PFSK-1 (cell line): ENCODE data around the gene EPN3.

ENCODE experiments used
- FOXP2 ChIP-seq: optimal IDR thresholded peaks from 2 replicates; pipeline ENCODE3; 2011; ENCODE audit warnings: borderline replicate concordance, control low read depth, inconsistent platforms; ENCODE audit not compliant: insufficient read depth; ENCODE audit errors: extremely low read length, extremely low read depth
- POLR2AphosphoS5 ChIP-seq: IDR thresholded peaks from 2 replicates; pipeline ENCODE4 v1.6.1; 2012; ENCODE audit warnings: low read depth, mild to moderate bottlenecking, control low read depth, low read length, moderate library complexity
- SIN3A ChIP-seq: IDR thresholded peaks from 2 replicates; pipeline ENCODE4 v1.6.1; 2012; ENCODE audit warnings: mild to moderate bottlenecking, low read length, moderate library complexity, borderline replicate concordance; ENCODE audit not compliant: insufficient read depth
- TAF1 ChIP-seq: IDR thresholded peaks from 2 replicates; pipeline ENCODE4 v1.6.1; 2012; ENCODE audit warnings: low read length, control low read depth, borderline replicate concordance; ENCODE audit not compliant: insufficient read depth
- TF ChIP-seq, protein P1 (sequence below), 2 experiments: IDR thresholded peaks; 2 replicates each; pipeline versions ENCODE4 v1.6.1 to v1.8.0; 2011 to 2012; ENCODE audit warnings: low read depth in 2 of 2, low read length in 2 of 2, control low read depth in 1 of 2, inconsistent platforms in 1 of 2, mild to moderate bottlenecking in 1 of 2, moderate library complexity in 1 of 2; ENCODE audit not compliant: insufficient read depth in 1 of 2

The EPN3 gene

DNA sequence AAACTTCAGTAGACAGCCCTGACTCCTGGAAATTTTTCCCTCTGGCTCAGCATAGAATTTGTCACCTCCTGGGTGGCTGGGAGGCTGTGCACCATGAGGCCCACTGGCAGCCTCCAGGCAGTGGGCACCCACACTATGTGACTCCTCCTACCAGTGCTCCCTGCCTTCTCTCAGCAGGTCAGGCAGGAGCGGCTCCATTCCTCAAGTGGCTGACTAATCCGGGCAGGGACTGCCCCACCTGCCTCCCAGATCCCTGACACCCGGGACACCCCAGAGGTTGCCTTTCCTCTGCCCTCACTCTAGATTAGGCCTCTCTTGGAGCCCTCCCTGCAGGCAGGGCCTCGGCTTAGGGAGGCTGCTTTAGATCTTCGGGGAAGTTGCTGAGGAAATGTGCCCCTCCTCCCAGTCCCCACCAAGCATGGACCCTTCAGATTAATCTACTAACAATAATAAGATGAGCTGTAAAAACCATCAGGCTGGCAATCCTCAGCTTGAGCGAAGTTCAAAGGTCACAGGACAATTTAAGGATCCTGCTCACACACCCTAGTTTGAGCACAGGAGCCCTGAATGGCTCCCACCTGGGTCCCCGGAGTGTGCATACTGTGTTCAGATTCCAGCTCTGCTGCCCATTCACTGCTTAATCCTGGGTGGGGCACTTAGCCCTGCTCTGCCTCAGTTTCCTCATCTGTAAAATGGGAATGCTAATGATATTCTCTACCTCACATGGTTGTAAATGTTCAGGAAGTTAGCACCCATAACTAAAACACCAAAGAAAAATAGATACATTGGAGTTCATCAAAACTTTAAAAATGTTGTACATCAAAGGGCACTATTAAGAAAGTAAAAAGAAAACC lies 34.3 kb upstream of the EPN3 start:
- TF ChIP-seq POLR2AphosphoS5 = no peak
- TF ChIP-seq TAF1 = no peak
- TF ChIP-seq FOXP2 = no peak
- no peak for TF ChIP-seq SIN3A
- TF ChIP-seq, protein P1, sequence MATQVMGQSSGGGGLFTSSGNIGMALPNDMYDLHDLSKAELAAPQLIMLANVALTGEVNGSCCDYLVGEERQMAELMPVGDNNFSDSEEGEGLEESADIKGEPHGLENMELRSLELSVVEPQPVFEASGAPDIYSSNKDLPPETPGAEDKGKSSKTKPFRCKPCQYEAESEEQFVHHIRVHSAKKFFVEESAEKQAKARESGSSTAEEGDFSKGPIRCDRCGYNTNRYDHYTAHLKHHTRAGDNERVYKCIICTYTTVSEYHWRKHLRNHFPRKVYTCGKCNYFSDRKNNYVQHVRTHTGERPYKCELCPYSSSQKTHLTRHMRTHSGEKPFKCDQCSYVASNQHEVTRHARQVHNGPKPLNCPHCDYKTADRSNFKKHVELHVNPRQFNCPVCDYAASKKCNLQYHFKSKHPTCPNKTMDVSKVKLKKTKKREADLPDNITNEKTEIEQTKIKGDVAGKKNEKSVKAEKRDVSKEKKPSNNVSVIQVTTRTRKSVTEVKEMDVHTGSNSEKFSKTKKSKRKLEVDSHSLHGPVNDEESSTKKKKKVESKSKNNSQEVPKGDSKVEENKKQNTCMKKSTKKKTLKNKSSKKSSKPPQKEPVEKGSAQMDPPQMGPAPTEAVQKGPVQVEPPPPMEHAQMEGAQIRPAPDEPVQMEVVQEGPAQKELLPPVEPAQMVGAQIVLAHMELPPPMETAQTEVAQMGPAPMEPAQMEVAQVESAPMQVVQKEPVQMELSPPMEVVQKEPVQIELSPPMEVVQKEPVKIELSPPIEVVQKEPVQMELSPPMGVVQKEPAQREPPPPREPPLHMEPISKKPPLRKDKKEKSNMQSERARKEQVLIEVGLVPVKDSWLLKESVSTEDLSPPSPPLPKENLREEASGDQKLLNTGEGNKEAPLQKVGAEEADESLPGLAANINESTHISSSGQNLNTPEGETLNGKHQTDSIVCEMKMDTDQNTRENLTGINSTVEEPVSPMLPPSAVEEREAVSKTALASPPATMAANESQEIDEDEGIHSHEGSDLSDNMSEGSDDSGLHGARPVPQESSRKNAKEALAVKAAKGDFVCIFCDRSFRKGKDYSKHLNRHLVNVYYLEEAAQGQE (IDR thresholded peaks at IDR 0.05; ENCODE audit: insufficient read depth in 1 of 2, low read depth in 2 of 2, low read length in 2 of 2) = no peak

DNA sequence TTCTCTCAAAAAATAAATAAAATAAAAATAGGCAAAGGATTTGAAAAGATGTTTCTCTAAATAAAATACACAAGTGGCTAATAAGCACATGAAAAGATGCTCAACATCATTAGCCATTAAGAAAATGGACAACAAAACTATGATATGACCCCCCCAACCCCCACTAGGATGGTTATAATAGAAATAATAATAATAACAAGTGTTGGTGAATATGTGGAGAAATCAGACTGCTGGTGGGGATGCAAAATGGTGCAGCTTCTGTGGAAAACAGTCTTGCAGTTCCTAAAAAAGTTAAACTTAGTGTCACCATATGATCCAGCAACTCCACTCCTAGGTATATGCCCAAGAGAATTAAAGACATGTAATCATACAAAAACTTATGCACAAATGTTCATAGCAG lies 33.3 kb upstream of the EPN3 start:
- TF ChIP-seq FOXP2 (no peak), POLR2AphosphoS5 (no peak), SIN3A (no peak), TAF1 (no peak)
- TF ChIP-seq, protein P1 (IDR thresholded peaks at IDR 0.05; ENCODE audit: insufficient read depth in 1 of 2, low read depth in 2 of 2, low read length in 2 of 2) = no peak

DNA sequence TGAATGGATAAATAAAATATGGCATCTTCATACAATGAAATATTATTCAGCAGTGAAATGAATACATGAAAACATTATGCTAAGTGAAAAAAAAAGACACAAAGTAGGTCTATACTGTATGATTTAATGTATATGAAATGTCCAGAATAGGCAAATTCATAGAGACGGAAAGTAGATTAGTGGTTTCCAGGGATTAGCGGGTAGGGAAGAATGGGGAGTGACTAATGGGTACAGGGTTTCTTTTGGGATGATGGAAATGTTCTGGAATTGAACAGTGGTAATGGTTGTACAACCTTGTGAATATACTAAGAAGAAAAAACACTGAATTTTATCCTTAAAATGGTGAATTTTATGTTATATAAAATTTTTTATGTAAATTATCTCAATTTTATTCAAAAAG lies 32.8 kb upstream of the EPN3 start:
- no peak for TF ChIP-seq TAF1
- no peak for TF ChIP-seq FOXP2
- no peak for TF ChIP-seq POLR2AphosphoS5
- TF ChIP-seq, protein P1 (IDR thresholded peaks at IDR 0.05; ENCODE audit: insufficient read depth in 1 of 2, low read depth in 2 of 2, low read length in 2 of 2) = no peak
- no peak for TF ChIP-seq SIN3A

DNA sequence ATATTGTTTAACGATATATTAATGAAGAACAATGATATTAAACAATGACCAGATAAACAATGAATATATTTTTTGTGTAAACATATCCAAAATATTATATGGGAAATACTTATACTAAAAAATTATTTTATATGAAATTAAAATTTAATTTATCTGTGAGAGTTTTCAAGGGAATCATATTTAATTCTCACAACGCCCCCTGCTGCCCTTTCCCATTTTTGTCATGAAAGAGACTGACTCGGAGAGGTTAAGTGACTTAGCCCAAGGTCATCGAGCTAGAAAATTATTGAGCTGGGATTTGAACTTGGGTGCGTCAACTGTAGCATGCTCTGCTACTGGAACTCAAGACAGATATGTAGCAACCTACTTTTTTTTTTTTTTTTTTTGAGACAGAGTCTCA lies 31.5 kb upstream of the EPN3 start:
- TF ChIP-seq TAF1 = no peak
- TF ChIP-seq SIN3A = no peak
- TF ChIP-seq FOXP2 = no peak
- TF ChIP-seq, protein P1 (IDR thresholded peaks at IDR 0.05; ENCODE audit: insufficient read depth in 1 of 2, low read depth in 2 of 2, low read length in 2 of 2) = no peak
- no peak for TF ChIP-seq POLR2AphosphoS5
